OCI-LY1 (cell line): ENCODE data around the gene PTPRE.

Source experiments
- EZH2 ChIP-seq: fragments of 200-600 bp; sonication (generic), shearing (Covaris generic); IDR thresholded peaks from 2 replicates; pipeline ENCODE4 v1.8.0; 2017; ENCODE audit warnings: borderline replicate concordance, mixed run types, mild to moderate bottlenecking, antibody characterized with exemption, low read length, moderate library complexity, mixed read lengths
- TF ChIP-seq, protein P1 (sequence below): fragments of 200-600 bp; sonication (generic), shearing (Covaris generic); IDR thresholded peaks from 2 replicates; pipeline ENCODE4 v1.5.1; 2017; ENCODE audit warnings: mild to moderate bottlenecking, antibody characterized with exemption, low read length, moderate library complexity, mixed read lengths

DNA sequence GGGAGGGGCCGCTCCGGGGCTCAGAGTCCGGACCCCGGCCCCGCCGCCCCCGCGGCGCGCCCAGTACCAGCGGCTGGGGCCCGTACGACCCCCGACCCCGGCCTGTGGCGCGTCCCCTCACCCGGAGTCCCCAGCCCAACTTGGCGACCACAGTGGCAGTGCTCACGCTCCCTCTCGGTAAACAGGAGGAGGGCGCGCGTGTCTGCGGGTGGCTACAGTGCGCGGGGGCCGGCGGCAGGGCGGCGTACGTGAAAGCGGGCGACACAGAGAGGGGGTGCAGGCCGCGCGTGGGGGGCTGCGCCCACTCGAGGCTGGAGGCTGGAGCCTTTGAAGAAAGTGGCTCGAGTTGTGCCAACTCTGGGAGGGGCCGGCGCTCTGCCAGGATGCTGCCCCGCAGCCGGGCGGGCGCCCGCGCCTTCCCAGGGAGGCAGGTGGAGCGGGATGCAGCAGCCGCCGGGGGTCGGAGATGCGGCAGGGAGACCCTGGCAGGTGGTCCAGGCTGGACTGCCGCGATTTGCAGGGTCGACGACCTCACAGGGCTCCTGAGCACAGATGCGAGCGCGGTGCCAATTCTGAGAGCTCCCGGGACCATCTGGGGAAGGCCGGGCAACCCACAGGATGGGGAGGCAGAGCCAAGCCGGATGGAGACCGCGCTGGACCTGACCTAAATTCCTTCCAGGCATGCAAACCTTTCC, 655 bp downstream of the PTPRE start:
- TF ChIP-seq, protein P1, sequence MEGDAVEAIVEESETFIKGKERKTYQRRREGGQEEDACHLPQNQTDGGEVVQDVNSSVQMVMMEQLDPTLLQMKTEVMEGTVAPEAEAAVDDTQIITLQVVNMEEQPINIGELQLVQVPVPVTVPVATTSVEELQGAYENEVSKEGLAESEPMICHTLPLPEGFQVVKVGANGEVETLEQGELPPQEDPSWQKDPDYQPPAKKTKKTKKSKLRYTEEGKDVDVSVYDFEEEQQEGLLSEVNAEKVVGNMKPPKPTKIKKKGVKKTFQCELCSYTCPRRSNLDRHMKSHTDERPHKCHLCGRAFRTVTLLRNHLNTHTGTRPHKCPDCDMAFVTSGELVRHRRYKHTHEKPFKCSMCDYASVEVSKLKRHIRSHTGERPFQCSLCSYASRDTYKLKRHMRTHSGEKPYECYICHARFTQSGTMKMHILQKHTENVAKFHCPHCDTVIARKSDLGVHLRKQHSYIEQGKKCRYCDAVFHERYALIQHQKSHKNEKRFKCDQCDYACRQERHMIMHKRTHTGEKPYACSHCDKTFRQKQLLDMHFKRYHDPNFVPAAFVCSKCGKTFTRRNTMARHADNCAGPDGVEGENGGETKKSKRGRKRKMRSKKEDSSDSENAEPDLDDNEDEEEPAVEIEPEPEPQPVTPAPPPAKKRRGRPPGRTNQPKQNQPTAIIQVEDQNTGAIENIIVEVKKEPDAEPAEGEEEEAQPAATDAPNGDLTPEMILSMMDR, result no peak
- no peak for TF ChIP-seq EZH2
